GM12865 (cell line): Measurements from ENCODE around the gene RBBP9.
"Not testable (repeated sequence)": the region's sequence is repeated elsewhere in the genome, so short reads cannot be mapped to it uniquely, and the experiment has no call there.

Source experiments
- DNase-seq: peaks from one replicate; pipeline ENCODE4 v3.0.0; 2010; ENCODE audit warnings: low read depth
- H3K4me3 ChIP-seq: 2 replicates; pipeline ENCODE4 v1.5.1; 2011; ENCODE audit warnings: mild to moderate bottlenecking, low read depth, low read length, control low read depth
- CTCF ChIP-seq: IDR thresholded peaks from 2 replicates; pipeline ENCODE4 v1.5.1; 2011; ENCODE audit warnings: low read length, control low read depth, low read depth, inconsistent platforms; ENCODE audit not compliant: insufficient read depth; ENCODE audit errors: missing control alignments

The RBBP9 gene

GRCh38 chr20:18524646-18525045 is 27.6 kb upstream of the RBBP9 start:
- H3K4me3 ChIP-seq = no peak overlapping the region
- TF ChIP-seq CTCF = no peak
- no peak for DNase-seq

- no peak overlapping the region for H3K4me3 ChIP-seq
- DNase-seq = no peak
- TF ChIP-seq CTCF = no peak
Observed at GRCh38 chr20:18523066-18523465, 26.0 kb upstream of the RBBP9 start.

- not testable (repeated sequence) for DNase-seq, H3K4me3 ChIP-seq
Observed at GRCh38 chr20:18522066-18522465, 25.0 kb upstream of the RBBP9 start.

GRCh38 chr20:18515973-18516372 is 18.9 kb upstream of the RBBP9 start:
- no peak overlapping the region for H3K4me3 ChIP-seq
- DNase-seq = no peak
- TF ChIP-seq CTCF = no peak

GRCh38 chr20:18514127-18514526 is 17.1 kb upstream of the RBBP9 start:
- DNase-seq = no peak
- no peak for TF ChIP-seq CTCF
- H3K4me3 ChIP-seq = no peak overlapping the region

GRCh38 chr20:18513208-18513607 is 16.2 kb upstream of the RBBP9 start:
- no peak for DNase-seq
- no peak for TF ChIP-seq CTCF
- no peak overlapping the region for H3K4me3 ChIP-seq

GRCh38 chr20:18511571-18511970 is 14.5 kb upstream of the RBBP9 start:
- no peak overlapping the region for H3K4me3 ChIP-seq
- DNase-seq = no peak
- TF ChIP-seq CTCF = no peak
